D721Med (cell line): Measurements from ENCODE around the gene SIM2.

Experiments used
- DNase-seq: peaks from one replicate; pipeline ENCODE4 v3.0.0; 2011; ENCODE audit warnings: low spot score; ENCODE audit not compliant: insufficient read length
- FAIRE-seq: peaks from 2 replicates; lab custom pipeline; 2011; peaks lifted over from hg19 to GRCh38; lab: Jason Lieb, UNC
- TF ChIP-seq, protein P1 (sequence below): IDR thresholded peaks from 2 replicates; pipeline ENCODE4 v1.5.1; 2012; ENCODE audit warnings: mild to moderate bottlenecking, control low read depth; ENCODE audit not compliant: insufficient read depth; ENCODE audit errors: missing control alignments

SIM2 gene

DNA sequence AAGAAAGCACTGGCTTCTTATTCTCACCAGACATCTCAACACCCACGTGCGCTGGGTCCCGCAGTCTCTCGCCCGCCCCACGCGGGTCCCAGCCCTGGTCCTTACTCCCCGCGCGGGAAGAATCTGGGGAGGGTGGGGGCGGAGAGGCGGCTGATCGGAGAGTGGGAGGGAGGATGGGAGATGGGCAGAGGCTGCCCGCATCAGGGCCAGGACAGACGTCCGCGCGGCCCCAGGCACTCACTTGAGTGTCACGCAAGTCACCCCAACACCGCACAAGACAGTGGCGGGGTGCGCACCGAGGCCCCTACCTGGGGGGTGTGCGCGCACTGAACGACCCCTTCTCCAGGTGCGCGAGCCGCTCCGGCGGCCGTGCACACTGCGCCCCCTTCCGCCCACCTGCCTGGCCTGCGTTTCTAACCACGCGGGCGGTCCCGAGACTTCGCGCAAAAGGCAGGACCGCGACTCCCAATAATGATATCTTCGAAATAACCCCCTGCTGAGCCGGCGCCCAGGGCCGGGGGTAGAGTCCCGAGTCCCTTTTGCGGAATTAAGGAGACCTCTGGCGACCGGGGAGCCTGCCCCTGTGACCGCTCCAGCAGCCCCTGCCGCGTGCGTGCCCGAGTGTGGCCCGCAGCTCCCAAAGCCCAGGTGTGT is 6.0 kb upstream of the SIM2 start:
- FAIRE-seq, result no peak
- DNase-seq, result no peak
- TF ChIP-seq, protein P1, sequence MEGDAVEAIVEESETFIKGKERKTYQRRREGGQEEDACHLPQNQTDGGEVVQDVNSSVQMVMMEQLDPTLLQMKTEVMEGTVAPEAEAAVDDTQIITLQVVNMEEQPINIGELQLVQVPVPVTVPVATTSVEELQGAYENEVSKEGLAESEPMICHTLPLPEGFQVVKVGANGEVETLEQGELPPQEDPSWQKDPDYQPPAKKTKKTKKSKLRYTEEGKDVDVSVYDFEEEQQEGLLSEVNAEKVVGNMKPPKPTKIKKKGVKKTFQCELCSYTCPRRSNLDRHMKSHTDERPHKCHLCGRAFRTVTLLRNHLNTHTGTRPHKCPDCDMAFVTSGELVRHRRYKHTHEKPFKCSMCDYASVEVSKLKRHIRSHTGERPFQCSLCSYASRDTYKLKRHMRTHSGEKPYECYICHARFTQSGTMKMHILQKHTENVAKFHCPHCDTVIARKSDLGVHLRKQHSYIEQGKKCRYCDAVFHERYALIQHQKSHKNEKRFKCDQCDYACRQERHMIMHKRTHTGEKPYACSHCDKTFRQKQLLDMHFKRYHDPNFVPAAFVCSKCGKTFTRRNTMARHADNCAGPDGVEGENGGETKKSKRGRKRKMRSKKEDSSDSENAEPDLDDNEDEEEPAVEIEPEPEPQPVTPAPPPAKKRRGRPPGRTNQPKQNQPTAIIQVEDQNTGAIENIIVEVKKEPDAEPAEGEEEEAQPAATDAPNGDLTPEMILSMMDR, result peak; percentile 33

DNA sequence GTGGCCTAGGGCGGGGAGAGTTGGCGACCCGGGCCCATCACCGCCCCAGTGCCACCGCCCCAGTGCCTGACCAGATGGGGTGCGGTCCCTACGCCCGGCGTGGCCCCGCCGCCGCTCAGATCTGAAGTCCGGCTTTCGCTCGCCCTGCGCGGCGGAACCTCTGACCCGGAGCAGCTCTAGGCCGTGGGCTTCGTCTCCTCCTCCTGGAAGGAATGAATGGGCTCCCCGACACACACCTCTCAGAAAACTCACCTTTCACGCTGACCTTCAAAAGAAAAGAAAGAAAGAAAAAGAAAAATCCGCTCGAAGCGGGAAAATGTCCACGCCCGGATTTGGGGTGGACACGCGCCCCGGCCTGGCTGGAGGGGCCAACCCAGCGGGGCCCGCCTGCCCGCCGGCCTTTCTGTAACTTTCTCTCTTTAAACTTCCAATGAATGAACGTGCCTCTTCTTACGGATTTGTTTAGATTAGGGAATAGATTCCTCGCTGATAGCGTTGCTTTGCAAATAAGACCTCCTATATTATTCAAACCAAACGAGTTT is 5.4 kb upstream of the SIM2 start:
- FAIRE-seq, result no peak
- TF ChIP-seq, protein P1, result no peak
- no peak for DNase-seq

DNA sequence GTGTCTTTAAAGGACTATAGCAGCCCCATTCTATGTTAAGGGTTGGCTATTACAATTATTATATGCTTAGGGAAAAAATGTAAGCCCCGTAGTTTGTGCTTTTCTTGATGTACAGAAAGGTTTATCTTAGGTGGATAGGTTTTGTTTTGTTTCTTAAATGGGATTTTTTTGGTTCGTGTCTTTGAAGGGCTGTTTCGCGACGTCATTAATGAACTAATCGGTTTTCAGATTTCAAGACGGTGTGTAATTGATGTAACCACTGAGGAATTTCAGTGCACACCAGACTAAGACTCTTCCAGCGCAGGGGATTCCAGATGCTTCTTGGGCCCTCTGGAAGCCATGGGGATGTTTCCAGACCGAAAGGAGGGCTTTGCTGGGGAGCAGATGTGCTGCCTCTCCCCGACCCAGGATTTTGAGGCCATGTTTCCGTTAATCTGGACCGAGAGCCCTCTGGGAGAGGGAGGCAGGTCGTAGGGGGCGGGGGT is 4.8 kb upstream of the SIM2 start:
- TF ChIP-seq, protein P1, result no peak
- DNase-seq (no peak), FAIRE-seq (no peak)

DNA sequence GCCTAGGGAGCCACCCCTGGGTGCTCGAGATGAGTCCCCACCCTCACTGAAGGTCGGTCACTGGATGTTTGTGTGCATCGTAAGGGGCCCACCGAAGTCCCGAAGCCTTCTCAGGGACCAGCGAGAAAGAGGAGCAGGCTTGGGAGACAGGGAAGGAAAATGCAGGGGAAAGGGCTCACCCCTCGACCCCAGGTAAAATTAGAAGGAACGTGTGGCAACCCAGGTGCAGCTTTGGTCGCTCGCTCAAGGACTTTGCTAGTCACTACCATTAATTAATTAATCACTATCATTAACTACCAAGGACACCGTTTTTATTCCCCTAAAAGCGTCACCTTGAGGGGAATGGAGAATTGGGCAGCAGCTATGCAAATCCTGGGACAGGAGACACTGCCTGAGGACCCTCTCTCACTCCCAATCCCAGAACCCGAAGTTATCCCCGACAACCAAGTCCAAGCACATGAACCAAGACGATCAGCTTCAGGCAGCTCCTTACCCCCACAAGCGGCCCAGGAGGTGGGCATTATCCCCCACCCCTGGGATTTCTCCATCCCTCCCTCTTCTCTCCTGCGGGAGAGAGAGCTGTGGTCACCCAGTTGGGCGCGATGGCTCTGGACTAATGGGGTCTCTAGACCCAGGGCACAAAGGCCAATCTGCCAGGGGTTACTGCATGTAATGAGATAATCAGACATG is 4.2 kb upstream of the SIM2 start:
- FAIRE-seq (no peak), DNase-seq (no peak)
- TF ChIP-seq, protein P1, result no peak

DNA sequence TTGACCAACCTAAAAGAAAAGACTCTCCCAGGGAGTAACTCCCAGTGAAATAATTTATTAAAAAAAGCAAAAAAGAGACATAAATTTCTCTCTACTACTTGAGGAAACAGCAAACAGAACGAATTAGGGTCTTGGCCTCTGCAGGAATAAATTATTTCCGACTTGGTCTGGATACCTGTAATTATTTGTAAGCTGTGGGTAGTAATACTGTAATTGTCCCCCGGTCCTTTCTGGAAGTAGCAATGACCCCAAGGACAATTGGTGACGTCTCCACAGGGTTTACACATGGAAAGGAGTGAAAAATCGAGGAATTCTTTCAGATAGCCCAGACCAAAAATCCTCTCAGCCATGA is 3.7 kb upstream of the SIM2 start:
- DNase-seq (no peak), FAIRE-seq (no peak)
- TF ChIP-seq, protein P1, result no peak

DNA sequence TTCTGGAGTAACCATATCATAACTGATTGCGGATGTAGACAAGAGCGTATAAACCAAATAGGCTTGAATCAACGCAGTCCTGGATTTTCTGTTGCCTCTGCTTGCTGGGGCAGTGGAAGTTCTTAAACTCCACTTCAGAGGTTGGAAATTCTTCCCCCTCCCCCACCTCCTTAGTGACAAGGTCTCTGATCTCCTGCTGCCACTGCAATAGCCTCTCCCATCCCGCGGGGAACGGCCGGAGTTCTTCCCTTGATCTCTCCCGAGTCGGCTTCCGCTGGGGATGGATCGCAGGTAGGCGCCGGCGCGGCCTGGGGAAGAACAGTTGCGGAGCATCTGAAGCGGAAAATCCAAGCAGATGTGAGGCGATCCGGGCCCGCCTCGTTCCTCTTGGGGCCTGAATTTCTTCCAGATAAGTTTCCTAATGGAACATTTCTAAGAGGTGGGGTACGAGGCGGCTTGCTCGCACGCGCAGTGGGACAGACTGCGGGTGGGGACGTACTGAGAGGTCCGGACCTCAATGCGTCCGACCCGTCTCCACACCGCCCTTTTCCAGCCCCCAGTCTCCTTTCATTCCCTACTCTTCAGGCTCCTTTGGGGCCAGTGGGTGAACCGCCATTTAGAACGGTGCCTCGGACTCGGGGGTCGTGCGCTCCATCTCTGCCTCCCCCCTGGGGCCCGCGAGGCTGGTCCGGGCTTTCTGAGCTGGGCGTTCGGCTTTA is 3.1 kb upstream of the SIM2 start:
- FAIRE-seq (no peak), DNase-seq (peak; percentile 34)
- TF ChIP-seq, protein P1, result no peak
